Right renal pelvis (tissue), 4 donors: ENCODE measurements around the gene ZNF839. TPM values are rescaled to one million over a fixed set of nuclear protein-coding genes. Genes with fewer than 3 reads are reported as not detected.
A peak's percentile ranks its signal among the peaks of the same experiment; 100 is the strongest.
"Not testable (repeated sequence)": the region's sequence is repeated elsewhere in the genome, so short reads cannot be mapped to it uniquely, and the experiment has no call there.

Experiments
- DNase-seq, 4 donors: peaks; one replicate each; pipeline ENCODE4 v3.0.0-alpha.2; 2013; ENCODE audit warnings: low read depth in 4 of 4, low spot score in 3 of 4, missing footprints in 1 of 4
- polyA plus RNA-seq, 4 donors: library from polyadenylated mRNA; unstranded; fragments of 120-200 nt; gene quantifications; one replicate each; pipeline ENCODE4 v1.2.1, GENCODE V29; 2013; ENCODE audit not compliant: insufficient read length in 4 of 4

The ZNF839 gene
- 10 to 100 TPM; 14.0 to 17.3 (median 15.3) TPM for polyA plus RNA-seq

DNA sequence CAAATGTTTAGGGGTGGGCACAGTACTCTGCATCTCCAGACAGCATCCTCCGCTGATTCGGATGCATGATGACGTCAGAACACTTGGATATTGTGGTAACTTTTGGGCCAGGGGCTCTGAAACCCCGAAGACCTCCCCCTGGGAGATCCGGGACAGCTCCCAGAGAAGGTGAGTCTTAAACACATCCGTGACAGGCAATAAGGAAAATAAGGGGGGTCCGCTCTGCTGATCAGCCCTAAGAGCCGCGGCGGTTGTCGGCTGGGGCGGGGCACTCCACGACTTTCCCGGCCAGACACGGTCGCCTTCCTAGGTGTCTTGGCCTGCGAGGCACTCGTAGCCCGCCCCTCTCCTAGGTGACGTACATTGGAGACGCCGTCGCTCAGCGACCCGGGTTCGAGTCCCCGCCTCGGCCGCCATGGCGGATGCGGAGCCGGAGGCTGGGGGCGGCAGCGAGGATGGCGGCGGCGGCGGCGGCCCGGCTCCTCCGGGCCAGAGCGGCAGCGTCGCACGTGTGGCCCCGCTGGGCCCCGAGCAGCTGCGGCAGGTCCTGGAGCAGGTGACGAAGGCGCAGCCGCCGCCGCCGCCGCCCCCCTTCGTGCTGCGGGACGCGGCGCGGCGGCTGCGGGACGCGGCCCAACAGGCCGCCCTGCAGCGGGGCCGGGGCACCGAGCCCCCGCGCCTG is at the start of gene ZNF839:
Gene ZNF839 (plus strand): TSS at position 396 of the 682 bp plus-strand sequence. CDS start 20 bp downstream, at position 416.
- peak; percentile 70 to 86 (median 77) for DNase-seq

DNA sequence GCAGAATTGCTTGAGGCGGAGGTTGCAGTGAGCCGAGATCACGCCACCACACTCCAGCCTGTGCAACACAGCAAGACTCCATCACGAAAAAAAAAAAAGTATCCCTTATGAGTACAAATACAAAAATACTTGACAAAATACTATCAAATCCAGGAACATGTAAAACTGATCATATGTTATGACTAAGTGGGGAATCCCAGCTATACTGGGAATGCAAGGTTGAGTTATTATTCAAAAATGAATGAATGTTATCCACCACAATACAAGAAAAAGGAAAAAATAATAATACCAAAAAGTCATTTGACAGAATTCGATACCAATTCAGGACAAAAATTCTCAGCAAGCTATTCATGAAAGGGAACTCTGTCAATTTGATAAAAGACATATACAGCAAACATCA is 47.2 kb upstream of the ZNF839 start:
- DNase-seq, result no peak

DNA sequence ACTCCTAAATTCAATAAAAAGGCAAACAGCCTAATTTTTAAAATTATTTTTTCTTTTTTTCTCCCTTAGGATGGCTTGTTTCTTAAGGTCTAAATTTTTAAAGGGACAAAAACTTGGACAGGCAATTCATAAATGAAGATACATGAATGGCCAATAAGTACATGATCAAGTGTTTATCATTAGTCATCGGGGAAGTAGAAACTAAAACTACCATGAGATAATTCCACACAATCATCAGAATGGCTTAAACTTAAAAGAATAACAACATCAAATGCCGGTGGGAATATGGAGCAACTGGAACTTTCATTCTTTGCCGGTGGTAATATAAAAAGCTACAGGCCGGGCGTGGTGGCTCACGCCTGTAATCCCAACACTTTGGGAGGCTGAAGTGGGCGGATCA is 43.7 kb upstream of the ZNF839 start:
- no peak for DNase-seq

DNA sequence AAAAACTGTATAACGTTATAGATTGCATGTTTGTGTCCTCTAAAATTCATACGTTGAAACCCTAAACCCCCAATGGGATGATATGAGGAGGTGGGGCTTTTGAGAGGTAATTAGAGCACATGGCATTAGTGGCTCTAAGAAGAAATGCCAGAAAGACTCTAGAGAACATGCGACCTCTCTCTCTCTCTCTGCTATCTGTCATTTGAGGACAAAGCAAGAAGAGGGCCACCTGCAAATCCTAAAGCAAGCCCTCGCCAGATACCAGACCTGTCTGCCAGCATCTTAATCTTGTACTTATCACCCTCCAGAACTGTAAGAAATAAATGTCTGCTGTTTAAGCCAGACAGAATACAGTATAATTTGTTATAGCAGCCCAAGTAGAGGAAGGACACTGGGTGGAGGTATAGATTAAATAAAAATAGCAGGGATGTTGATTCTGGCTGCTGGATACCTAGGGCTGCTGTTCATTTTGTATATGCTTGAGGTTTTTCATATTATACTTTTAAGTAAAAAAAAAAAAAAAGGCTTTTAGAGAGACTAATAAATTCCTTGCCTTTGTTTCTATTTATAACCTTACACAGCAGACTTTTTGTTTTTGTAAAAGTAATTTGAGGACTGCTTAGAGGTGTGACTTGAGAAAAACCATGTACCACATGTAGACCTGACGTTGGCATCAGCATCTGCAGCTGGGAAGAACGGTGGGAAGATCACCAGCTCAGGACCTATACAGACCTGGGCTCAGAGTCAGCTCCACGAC is 41.5 kb upstream of the ZNF839 start:
- no peak for DNase-seq

DNA sequence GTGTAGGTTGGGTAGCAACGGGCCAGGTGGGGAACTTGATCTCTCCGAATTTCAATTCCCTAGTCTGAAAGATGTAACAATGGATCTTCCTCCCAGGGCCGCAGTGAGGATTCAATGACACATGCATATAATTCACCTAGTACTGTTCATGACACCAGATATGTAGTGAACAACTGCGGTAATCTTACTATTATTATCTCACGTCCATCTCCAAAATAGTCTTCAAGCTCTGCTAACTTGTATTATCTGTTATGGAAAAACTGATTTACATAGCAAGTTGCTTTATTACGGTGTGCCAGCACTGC is 41.0 kb upstream of the ZNF839 start:
- DNase-seq, result no peak

DNA sequence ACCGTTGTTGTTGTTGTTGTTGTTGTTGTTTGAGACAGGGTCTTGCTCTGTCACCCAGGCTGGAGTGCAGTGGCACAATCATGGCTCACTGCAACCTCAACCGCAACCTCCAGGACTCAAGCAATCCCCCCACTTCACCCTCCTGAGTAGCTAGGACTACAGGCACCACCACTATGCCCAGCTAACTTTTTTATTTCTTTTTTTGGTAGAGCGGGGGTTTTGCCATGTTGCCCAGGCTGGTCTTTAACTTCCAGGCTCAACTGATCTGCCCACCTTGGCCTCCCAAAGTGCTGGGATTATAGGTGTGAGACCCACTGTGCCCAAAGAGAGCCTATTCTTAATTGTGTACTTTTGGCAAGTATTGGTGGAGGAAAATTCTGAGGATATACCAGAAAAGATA is 40.3 kb upstream of the ZNF839 start:
- DNase-seq, result no peak

DNA sequence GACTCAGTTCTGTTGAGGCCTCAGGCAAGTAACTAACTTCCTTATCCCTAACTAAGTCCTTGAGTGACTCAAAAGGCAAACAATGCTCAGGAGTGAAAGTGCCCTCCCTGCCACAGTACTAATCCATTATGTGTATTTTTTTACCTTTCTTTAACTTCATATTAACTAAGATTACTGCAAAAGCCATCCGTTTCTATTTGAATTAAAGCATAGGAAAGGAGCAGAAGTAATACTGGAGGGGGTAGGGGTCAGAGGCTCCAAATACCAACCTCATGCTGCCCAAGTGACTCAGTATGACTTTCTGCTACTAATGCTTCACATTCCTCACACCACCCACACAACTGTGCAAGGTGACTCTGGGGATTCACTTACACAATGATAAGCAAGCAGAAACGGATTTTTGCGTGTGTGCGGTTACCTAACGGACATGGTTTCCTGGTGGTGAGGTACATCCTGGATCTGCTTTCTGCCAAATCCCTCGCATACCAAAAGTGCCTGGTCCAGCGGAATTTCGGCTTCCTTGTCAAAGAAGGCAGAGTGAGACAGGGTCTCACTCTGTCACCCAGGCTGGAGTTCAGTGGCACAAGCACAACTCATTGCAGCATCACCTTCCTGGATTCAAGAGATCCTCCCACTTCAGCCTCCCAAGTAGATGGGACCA is 39.7 kb upstream of the ZNF839 start:
- DNase-seq, result no peak

DNA sequence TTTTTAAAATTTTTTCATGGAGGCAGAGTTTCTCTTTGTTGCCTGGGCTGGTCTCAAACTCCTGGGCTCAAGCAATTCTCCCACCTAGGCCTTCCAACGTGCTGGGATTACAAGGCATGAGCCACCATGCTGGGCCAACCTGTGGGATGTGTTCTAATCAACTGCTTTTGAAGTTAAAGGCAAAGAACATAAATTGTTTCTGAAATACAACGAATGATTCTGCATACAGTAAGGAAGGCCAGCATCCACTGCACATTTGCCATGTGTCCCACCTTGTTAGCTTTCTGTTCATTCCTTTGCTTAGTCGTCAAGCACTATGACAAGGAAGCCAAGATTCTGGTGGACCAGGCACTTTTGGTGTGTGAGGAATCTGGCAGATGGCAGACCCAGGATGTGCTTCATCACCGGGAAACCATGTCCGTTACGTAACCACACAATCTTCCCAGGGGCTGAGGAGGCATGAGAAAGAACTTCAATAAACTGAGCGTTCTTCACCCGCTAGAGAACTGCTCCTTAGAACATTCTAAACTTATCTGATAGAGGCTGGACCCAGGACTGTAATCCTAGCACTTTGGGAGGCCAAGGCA is 39.1 kb upstream of the ZNF839 start:
- DNase-seq, result no peak

DNA sequence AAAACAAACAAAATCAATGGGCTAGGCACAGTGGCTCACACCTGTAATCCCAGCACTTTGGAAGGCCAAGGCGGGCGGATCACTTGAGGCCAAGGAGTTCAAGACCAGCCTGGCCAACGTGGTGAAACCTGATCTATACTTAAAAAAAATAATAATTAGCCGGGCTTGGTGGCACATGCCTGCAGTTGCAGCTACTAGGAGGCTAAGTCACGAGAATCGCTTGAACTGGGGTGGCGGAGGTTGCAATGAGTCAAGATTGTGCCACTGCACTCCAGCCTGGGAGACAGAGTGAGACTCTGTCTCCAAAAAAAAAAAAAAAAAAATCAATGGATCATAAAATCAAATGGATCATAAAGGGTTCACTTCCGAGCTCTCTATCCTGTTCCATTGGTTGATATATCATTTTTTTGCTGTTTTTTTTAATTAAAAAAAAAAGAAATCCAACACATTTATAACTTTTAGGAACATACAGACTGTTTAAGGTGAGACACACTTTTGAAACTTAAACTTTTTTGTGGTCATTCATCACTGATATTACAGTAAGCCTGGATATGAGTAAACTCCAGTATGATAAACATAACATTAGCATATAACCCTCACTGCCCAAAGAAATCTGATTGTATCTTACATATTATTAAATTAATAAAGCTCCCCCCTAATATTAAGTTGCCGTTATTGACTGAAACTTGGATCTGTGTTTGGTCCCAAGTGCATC is 36.6 kb upstream of the ZNF839 start:
- DNase-seq, result no peak

DNA sequence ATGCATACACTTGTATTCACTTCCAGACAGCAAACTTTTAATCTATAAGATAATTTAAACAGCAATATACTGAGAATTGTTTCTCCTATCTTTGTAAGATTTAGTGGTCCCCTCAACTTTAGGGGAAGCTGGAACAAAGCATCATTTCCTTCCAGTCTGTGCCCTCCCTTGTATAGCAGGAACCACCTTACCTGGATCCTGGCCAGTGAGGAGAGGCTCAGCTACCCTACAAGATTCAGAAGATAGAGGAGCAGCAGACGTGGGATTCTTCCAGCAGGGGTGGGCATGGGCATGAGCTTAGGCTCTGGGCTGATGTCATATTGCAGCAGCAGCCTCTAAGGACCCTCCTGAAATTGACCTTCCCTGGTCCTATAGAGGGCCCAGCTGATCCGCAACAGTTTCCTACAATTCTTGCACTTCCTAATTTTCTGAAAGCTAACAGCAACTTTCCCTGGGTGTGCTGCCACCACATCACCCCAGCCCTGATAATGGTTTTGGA is 35.9 kb upstream of the ZNF839 start:
- DNase-seq, result no peak

DNA sequence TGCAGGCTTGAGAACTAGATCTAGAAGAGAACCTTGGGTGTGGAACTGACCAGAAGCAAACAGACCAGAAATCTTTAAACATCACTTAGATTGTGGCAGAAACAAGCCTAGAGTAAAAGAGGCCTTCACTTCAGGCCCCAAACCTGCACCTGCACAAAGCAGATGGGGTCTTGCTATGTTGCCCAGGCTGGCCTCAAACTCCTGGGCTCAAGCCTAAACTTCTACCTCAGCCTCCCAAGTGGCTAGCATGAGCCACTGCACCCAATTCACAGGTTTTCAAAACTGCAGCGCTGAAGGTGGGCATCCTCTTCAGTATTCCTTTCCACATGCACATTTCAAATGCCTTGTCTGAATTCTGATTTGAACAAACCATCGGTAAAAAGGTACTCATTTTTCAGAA is 34.4 kb upstream of the ZNF839 start:
- DNase-seq, result no peak

DNA sequence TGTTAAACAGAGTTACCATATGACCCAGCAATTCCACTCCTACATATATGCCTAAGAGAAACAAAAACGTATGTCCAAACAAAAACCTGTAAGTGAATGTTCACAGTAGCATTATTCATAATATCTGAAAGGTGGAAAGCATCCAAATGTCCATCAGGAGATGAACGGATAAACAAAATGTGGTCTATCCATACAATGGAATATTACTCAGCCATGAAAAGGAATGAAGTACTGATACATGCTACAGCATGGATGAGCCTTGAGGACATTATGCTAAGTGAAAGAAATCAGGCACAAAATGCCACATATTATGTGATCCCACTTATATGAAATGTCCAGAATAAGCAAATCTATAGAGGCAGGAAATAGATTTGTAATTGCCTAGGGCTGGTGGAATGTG is 31.4 kb upstream of the ZNF839 start:
- no peak for DNase-seq

DNA sequence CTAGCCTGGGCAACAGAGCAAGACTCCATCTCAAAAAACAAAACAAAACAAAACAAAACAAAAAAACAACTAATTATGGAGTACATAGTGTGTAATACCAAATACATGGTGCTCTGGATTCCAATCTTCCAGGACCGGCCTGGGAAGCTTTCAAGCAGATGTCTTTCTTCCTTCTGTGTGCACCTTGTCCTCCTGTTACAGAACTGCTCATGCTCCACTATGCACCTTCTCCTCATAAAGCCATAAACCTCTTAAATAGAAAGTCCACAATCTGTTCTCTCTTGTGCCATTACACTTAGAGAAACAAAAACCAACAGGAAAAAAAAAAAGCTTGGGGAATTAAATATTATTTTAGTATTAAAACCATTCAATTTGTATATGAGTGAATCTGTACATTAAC is 27.1 kb upstream of the ZNF839 start:
- DNase-seq, result no peak

DNA sequence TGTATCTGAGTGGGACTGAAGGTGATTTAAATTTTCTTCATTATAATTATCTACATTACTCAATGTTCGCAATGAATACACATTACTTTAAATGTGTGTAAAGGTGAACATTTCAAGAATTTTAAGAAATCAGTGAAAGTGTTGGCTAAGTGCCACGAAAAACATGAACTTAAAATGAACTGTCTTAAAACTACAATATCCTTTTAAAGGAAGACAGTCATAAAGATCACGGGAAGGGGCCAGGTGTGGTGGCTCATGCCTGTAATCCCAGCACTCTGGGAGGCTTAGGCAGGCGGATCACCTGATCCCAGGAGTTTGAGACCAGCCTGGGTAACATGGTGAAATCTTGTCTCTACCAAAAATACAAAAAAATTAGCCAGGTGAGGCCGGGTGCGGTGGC is 25.8 kb upstream of the ZNF839 start:
- no peak for DNase-seq

DNA sequence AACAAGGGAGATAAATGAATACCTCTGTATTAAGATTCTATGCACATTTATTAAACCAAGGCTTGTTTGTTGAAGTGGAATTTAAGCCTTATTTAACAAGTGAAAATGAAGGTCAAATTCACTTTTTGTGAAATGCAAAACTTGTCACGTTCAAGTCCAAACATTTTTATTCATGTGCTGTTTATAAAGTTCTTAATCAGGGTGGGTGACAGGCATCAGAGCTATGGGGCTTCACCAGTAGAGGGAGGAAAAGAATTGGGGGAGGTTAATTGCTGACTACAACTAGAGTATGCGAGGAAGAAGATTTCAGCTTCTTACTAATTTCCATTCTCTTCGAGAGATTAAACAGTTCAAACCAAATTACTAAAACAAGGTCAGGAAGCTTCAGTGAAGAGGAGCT is 24.3 kb upstream of the ZNF839 start:
- DNase-seq, result no peak

DNA sequence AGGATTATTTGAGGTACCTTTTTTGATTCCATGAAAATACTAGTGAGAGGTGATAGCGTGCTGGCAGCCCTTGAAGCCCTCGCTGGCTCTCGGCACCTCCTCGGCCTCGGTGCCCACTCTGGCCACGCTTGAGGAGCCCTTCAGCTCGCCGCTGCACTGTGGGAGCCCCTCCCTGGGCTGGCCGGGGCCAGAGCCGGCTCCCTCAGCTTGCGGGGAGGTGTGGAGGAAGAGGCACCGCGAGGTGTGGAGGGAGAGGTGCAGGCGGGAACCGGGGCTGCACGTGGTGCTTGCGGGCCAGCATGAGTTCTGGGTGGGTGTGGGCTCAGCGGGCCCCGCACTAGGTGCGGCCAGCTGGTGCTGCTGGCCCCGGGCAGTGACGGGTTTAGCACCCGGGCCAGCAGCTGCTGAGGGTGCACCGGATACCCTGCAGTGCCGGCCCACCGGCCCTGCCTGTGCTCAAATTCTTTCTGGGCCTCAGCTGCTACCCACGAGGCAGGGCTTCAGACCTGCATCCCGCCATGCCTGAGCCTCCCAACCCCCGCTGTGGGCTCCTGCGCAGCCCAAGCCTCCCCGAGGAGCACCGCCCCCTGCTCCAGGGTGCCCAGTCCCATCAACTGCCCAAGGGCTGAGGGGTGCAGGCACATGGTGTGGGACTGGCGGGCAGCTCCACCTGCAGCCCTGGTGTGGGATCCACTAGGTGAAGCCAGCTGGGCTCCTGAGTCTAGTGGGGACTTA is 21.9 kb upstream of the ZNF839 start:
- DNase-seq, result no peak

DNA sequence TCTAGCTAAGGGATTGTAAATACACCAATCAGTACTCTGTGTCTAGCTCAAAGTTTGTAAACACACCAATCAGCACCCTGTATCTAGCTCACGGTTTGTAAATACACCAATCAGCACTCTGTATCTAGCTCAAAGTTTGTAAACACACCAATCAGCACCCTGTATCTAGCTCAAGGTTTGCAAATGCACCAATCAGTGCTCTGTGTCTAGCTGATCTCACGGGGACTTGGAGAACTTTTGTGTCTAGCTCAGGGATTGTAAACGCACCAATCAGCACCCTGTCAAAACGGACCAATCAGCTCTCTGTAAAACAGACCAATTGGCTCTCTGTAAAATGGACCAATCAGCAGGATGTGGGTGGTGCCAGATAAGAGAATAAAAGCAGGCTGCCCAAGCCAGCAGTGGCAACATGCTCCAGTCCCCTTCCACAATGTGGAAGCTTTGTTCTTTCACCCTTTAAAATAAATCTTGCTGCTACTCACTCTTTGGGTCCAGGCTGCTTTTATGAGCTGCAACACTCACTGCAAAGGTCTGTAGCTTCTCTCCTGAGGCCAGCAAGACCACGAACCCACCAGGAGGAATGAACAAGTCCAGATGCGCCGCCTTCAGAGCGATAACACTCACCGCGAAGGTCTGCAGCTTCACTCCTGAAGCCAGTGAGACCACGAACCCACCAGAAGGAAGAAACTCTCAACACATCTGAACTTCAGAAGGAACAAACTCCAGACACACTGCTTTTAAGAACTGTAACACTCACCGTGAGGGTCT is 21.1 kb upstream of the ZNF839 start:
- not testable (repeated sequence) for DNase-seq

DNA sequence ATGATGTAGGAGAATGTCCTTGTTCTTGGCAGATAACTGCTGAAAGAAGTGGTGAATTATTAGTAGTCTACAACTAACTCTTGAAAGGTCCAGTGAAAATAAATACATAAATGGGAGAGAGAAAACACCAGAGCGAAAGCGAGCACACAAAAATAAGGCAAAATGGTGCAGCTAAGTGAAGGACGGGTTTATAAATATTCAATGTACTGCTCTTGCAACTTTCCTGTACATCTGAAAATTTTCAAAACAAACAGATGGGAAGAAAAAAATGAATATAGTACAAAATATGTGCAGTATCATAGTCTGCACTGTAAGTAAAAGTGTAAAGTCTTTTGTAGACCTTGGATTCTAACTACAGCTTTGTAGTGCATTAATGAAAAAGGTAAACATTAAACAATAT is 15.9 kb upstream of the ZNF839 start:
- no peak for DNase-seq
